HEK293T (cell line): Measurements from ENCODE around the gene AKR7A2.
A peak's percentile ranks its signal among the peaks of the same experiment; 100 is the strongest.

ENCODE experiments used
- CTCF ChIA-PET: fragments of 350-600 bp; formaldehyde crosslinking; extraction: SDS; loops from one replicate; lab custom pipeline; 2021; ENCODE audit warnings: antibody characterized with exemption, inconsistent platforms; lab: Yijun Ruan, JAX
- POLR2A ChIA-PET: fragments of 350-600 bp; formaldehyde crosslinking; extraction: SDS; loops from one replicate; lab custom pipeline; 2020; ENCODE audit warnings: antibody characterized with exemption, inconsistent platforms; lab: Yijun Ruan, JAX
- DNase-seq: peaks from one replicate; pipeline ENCODE4 v3.0.0; 2012; ENCODE audit warnings: mixed read lengths; ENCODE audit errors: extremely low spot score
- ARNT ChIP-seq: fragments of 450-650 bp; IDR thresholded peaks from 2 replicates; pipeline ENCODE4 v1.6.1; 2017; ENCODE audit warnings: mild to moderate bottlenecking
- BHLHE40 ChIP-seq: fragments of 450-650 bp; IDR thresholded peaks from 2 replicates; pipeline ENCODE4 v1.6.1; 2016; ENCODE audit warnings: mild to moderate bottlenecking, moderate library complexity, borderline replicate concordance
- CTBP1 ChIP-seq: fragments of 450-650 bp; IDR thresholded peaks from 2 replicates; pipeline ENCODE4 v1.6.1; 2016; ENCODE audit warnings: borderline replicate concordance
- ELF4 ChIP-seq: fragments of 450-650 bp; IDR thresholded peaks from 2 replicates; pipeline ENCODE4 v1.6.1; 2017; ENCODE audit warnings: antibody characterized with exemption
- FOXA1 ChIP-seq: fragments of 450-650 bp; IDR thresholded peaks from 2 replicates; pipeline ENCODE4 v1.6.1; 2016; ENCODE audit warnings: mild to moderate bottlenecking
- FOXK2 ChIP-seq: fragments of 450-650 bp; IDR thresholded peaks from 2 replicates; pipeline ENCODE4 v1.6.1; 2016; ENCODE audit warnings: mild to moderate bottlenecking
- FOXM1 ChIP-seq: fragments of 450-650 bp; IDR thresholded peaks from 2 replicates; pipeline ENCODE4 v1.6.1; 2017; ENCODE audit warnings: mild to moderate bottlenecking, borderline replicate concordance
- HDGF ChIP-seq: fragments of 450-650 bp; IDR thresholded peaks from 2 replicates; pipeline ENCODE4 v1.6.1; 2017; ENCODE audit warnings: antibody characterized with exemption, borderline replicate concordance
- L3MBTL2 ChIP-seq: fragments of 450-650 bp; conservative IDR thresholded peaks from 2 replicates; pipeline ENCODE4 v1.6.1; 2016; ENCODE audit warnings: mild to moderate bottlenecking
- LEF1 ChIP-seq: fragments of 450-650 bp; IDR thresholded peaks from 2 replicates; pipeline ENCODE4 v1.6.1; 2017; ENCODE audit warnings: mild to moderate bottlenecking, borderline replicate concordance
- NFRKB ChIP-seq: fragments of 450-650 bp; IDR thresholded peaks from 2 replicates; pipeline ENCODE4 v1.6.1; 2016; ENCODE audit warnings: mild to moderate bottlenecking, moderate library complexity
- SP1 ChIP-seq: fragments of 450-650 bp; IDR thresholded peaks from 2 replicates; pipeline ENCODE4 v1.6.1; 2017
- SUZ12 ChIP-seq: fragments of 450-650 bp; IDR thresholded peaks from 2 replicates; pipeline ENCODE4 v1.6.1; 2016; ENCODE audit warnings: mild to moderate bottlenecking
- TARDBP ChIP-seq: fragments of 450-650 bp; IDR thresholded peaks from 2 replicates; pipeline ENCODE4 v1.6.1; 2016
- ZNF384 ChIP-seq: fragments of 450-650 bp; IDR thresholded peaks from 2 replicates; pipeline ENCODE4 v1.6.1; 2016
- TF ChIP-seq, protein P1 (sequence below): fragments of 450-650 bp; IDR thresholded peaks from 2 replicates; pipeline ENCODE4 v1.6.1; 2016

The AKR7A2 gene

GRCh38 chr1:19313961-19314882 is 2.3 kb upstream of the AKR7A2 start:
- ChIA-PET POLR2A (no interaction called here), CTCF (no interaction called here)
- no peak for DNase-seq
- TF ChIP-seq TARDBP (no peak), SUZ12 (no peak), CTBP1 (no peak), FOXA1 (no peak), L3MBTL2 (no peak), FOXK2 (no peak), NFRKB (no peak), LEF1 (no peak), FOXM1 (no peak), ZNF384 (no peak), SP1 (no peak), HDGF (no peak), ELF4 (no peak), ARNT (no peak)
- TF ChIP-seq, protein P1, sequence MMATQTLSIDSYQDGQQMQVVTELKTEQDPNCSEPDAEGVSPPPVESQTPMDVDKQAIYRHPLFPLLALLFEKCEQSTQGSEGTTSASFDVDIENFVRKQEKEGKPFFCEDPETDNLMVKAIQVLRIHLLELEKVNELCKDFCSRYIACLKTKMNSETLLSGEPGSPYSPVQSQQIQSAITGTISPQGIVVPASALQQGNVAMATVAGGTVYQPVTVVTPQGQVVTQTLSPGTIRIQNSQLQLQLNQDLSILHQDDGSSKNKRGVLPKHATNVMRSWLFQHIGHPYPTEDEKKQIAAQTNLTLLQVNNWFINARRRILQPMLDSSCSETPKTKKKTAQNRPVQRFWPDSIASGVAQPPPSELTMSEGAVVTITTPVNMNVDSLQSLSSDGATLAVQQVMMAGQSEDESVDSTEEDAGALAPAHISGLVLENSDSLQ = no peak

DNA sequence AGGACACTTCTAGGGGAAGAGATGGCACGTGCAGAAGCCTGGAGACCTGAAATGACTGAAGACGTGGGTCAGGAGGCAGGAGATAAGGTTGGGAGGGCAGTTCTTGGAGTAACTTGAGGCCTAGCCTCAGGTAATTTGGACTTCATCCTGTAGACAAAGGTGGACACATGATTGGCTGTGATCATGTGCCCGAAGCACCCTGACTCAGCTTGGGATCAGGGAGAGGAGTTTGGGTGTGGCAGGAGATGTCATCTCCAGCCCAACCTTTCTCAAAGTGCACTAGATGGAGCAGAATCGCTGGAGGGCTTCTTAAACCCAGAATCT is 1.7 kb upstream of the AKR7A2 start:
- TF ChIP-seq CTBP1 (no peak), NFRKB (no peak), FOXA1 (no peak), ZNF384 (no peak), BHLHE40 (no peak)
- ChIA-PET POLR2A (interaction anchor here (1.9 kb wide), 1 partner anchor 18 kb away, joined by 5 read pairs; no protein-coding TSS in a partner anchor), CTCF (no interaction called here)
- DNase-seq = no peak

GRCh38 chr1:19312782-19313635 is 1.1 kb upstream of the AKR7A2 start:
- TF ChIP-seq ELF4 = no peak
- no peak for TF ChIP-seq TARDBP
- no peak for TF ChIP-seq ZNF384
- TF ChIP-seq L3MBTL2 = peak; percentile 41; the same call in 1 of the 2 replicates
- no peak for TF ChIP-seq LEF1
- POLR2A ChIA-PET = interaction anchor here (1.0 to 2.6 kb wide), 4 partner anchors 10 to 44 kb away, joined by 3 to 12 read pairs (median 6); no protein-coding TSS in a partner anchor
- CTCF ChIA-PET = interaction anchor here (0.7 kb wide), 1 partner anchor 346 kb away, joined by 3 read pairs; no protein-coding TSS in a partner anchor
- DNase-seq = peak; percentile 36

GRCh38 chr1:19311503-19311930 is 427 bp downstream of the AKR7A2 start:
- ChIA-PET CTCF (no interaction called here), POLR2A (interaction anchor here (1.0 to 2.6 kb wide), 4 partner anchors 11 to 42 kb away, joined by 3 to 12 read pairs (median 6); no protein-coding TSS in a partner anchor)
- no peak for TF ChIP-seq TARDBP
- no peak for TF ChIP-seq NFRKB
- no peak for TF ChIP-seq ARNT
- TF ChIP-seq, protein P1 = no peak
- no peak for TF ChIP-seq SP1
- no peak for TF ChIP-seq HDGF
- no peak for TF ChIP-seq FOXK2
- TF ChIP-seq FOXA1 = no peak
- TF ChIP-seq SUZ12 = no peak
- no peak for TF ChIP-seq LEF1
- no peak for TF ChIP-seq ZNF384
- no peak for TF ChIP-seq BHLHE40
- TF ChIP-seq ELF4 = no peak
- no peak for TF ChIP-seq CTBP1
- DNase-seq = peak; percentile 15

GRCh38 chr1:19310720-19311502 is 1.0 kb downstream of the AKR7A2 start:
- CTCF ChIA-PET = no interaction called here
- DNase-seq = peak; percentile 21
- POLR2A ChIA-PET = interaction anchor here (2.6 kb wide), 1 partner anchor 12 kb away, joined by 12 read pairs; no protein-coding TSS in a partner anchor
- TF ChIP-seq FOXA1 (no peak), FOXM1 (no peak), ZNF384 (no peak), BHLHE40 (no peak), FOXK2 (no peak), L3MBTL2 (no peak), HDGF (no peak), ARNT (no peak), SP1 (no peak), NFRKB (no peak), SUZ12 (no peak), LEF1 (no peak), ELF4 (no peak), CTBP1 (no peak), TARDBP (no peak)
- TF ChIP-seq, protein P1 = no peak
